Heart left ventricle (tissue), 16 donors: ENCODE measurements around the gene KIF20A. TPM values are rescaled to one million over a fixed set of nuclear protein-coding genes. Genes with fewer than 3 reads are reported as not detected.

Source experiments
- ATAC-seq, 4 donors: fragments of 200-7000 bp; cut with Tn5 transposase; one replicate each; pipeline ENCODE4 v1.9.1; 2020 to 2022; ENCODE audit warnings: moderate library complexity in 4 of 4, mild to moderate bottlenecking in 3 of 4, moderate number of reproducible peaks in 1 of 4
- DNase-seq, 5 donors: peaks; one replicate each; pipeline ENCODE4 v3.0.0-alpha.2; 2020
- H3K27ac ChIP-seq, 12 donors: fragments of 200-600 bp; sonication (generic) in 4 of 12; one replicate each; pipeline versions ENCODE4 v1.5.0 to v1.8.0; 2016 to 2022; ENCODE audit warnings: mild to moderate bottlenecking in 2 of 12
- H3K27me3 ChIP-seq, 9 donors: fragments of 200-600 bp; sonication (generic) in 2 of 9; one replicate each; pipeline versions ENCODE4 v1.5.1 to v1.8.0; 2016 to 2022; ENCODE audit warnings: mild to moderate bottlenecking in 3 of 9
- H3K36me3 ChIP-seq, 9 donors: fragments of 200-600 bp; sonication (generic) in 2 of 9; one replicate each; pipeline versions ENCODE4 v1.5.0 to v1.8.0; 2018 to 2022; ENCODE audit warnings: mild to moderate bottlenecking in 2 of 9
- H3K4me1 ChIP-seq, 12 donors: fragments of 200-600 bp; sonication (generic) in 4 of 12; one replicate each; pipeline versions ENCODE4 v1.5.0 to v1.8.0; 2016 to 2022; ENCODE audit warnings: mild to moderate bottlenecking in 3 of 12
- H3K4me3 ChIP-seq, 12 donors: fragments of 200-600 bp; sonication (generic) in 4 of 12; one replicate each; pipeline versions ENCODE4 v1.5.0 to v1.8.0; 2017 to 2022; ENCODE audit warnings: mild to moderate bottlenecking in 9 of 12, moderate library complexity in 4 of 12
- H3K9me3 ChIP-seq, 12 donors: fragments of 200-600 bp; sonication (generic) in 4 of 12; one replicate each; pipeline versions ENCODE4 v1.5.0 to v1.8.0; 2016 to 2022; ENCODE audit warnings: mild to moderate bottlenecking in 1 of 12
- POLR2A ChIP-seq, 2 donors: fragments of 450-650 bp; IDR thresholded peaks; one replicate each; pipeline ENCODE4 v1.6.1; 2017; ENCODE audit warnings: antibody characterized with exemption in 2 of 2, mild to moderate bottlenecking in 2 of 2, moderate library complexity in 2 of 2
- WGBS, 4 donors: extraction: QIAGEN DNeasy Blood & Tissue Kit in 2 of 4; methylation state at CpG; one replicate each; pipeline versions ENCODE4 v1.1.5 to v1.1.7; 2013 to 2018; 5-methylcytosine and 5-hydroxymethylcytosine counted together
- intact Hi-C, 10 donors: fragments of 100-400 bp; cut with DNase I; formaldehyde crosslinking; loops; one replicate each; pipeline versions ENCODE4 v1.11.1 to v1.14.2; 2022
- polyA plus RNA-seq, 2 donors: library from polyadenylated mRNA; stranded (reverse); fragments of 200-250 nt; gene quantifications; one replicate each; pipeline ENCODE4 v1.2.3, GENCODE V29; 2013
- total RNA-seq, 9 donors: library from RNA; depleted of rRNA in 2 of 9; stranded (reverse); fragments of >200 nt in 2 of 9; fragmentation: NEBNext Ultra II Directional in 3 of 9; extraction: Animal tissue kit (Norgen Biotek cat#: 25700) in 3 of 9; gene quantifications; one replicate each; pipeline versions ENCODE4 v1.1.0 to v1.2.4, GENCODE V29; 2016 to 2023
- TF ChIP-seq, protein P1 (sequence below), 12 donors: fragments of 200-600 bp; sonication (generic) in 4 of 12; IDR thresholded peaks; one replicate each; pipeline versions ENCODE4 v1.5.0 to v1.8.0; 2018 to 2022; ENCODE audit warnings: antibody characterized with exemption in 12 of 12, mild to moderate bottlenecking in 5 of 12
- donor health status: ischemic (EF 13 %, LVEDD 7.1; RV severe dilation, severe dysfunction).
- donor health status: healthy with polysubstance abuse.
- donor health status: DM: no; HTN: yes; CAD: no.
- donor health status: DM: no; HTN: no; CAD: no.
- donor health status: ischemic (EF 25% LVEDD 6.9; RV normal size, moderate dysfunction).
- donor health status: ischemic (EF 25% LVEDD 5.7; RV mildly dilated, moderate dysfunction).
- donor health status: healthy.
- donor health status: DM: yes; HTN: yes; CAD: no.
- donor health status: ischemic (EF 35%, LVEDD 5.7; RV mildly dilated, moderate dysfunction).
- donor health status: nonischemic (EF 11% LVEDD 7.7; RV severe dilation, severe dysfunction).
- donor health status: DM: yes; HTN: yes; CAD: no.
- donor health status: PGD.
- donor health status: ischemic (EF 29% LVEDD 5.4; RV normal size, mild dysfunction).
- donor health status: nonischemic (EF 23%, LVEDD 6.1; RV moderate dilation, normal function).

The KIF20A gene
- total and polyA plus RNA-seq, 11 donors = 0.12 to 12.2 (median 0.77) TPM; not detected in 2

DNA sequence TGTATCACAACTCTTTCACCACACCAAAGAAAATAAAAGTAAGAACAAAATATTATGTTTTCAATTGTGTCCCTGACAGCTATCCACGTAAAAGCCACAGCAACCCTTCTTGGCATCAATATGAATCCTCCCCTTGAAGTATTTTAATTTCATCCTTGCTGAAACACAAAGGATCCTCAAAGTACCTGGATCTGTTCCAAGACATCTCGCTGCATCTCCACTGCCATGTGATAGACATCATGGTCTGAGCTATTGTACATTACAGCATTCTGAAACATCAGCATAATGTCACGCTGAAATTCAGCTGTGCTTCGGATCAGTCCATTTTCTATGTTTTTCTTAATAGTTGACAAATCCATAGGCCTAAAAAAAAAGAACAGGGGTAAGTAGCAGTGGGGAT, 18.2 kb upstream of the KIF20A start:
- TF ChIP-seq POLR2A (IDR thresholded peaks at IDR 0.05) = no peak
- TF ChIP-seq, protein P1, sequence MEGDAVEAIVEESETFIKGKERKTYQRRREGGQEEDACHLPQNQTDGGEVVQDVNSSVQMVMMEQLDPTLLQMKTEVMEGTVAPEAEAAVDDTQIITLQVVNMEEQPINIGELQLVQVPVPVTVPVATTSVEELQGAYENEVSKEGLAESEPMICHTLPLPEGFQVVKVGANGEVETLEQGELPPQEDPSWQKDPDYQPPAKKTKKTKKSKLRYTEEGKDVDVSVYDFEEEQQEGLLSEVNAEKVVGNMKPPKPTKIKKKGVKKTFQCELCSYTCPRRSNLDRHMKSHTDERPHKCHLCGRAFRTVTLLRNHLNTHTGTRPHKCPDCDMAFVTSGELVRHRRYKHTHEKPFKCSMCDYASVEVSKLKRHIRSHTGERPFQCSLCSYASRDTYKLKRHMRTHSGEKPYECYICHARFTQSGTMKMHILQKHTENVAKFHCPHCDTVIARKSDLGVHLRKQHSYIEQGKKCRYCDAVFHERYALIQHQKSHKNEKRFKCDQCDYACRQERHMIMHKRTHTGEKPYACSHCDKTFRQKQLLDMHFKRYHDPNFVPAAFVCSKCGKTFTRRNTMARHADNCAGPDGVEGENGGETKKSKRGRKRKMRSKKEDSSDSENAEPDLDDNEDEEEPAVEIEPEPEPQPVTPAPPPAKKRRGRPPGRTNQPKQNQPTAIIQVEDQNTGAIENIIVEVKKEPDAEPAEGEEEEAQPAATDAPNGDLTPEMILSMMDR (IDR thresholded peaks at IDR 0.05) = no peak
- Histone ChIP-seq H3K4me1 (no peaks in the 10 kb centered on the region), H3K9me3 (no peaks in the 10 kb centered on the region), H3K4me3 (no peak overlapping the region), H3K27ac (no peak overlapping the region), H3K36me3 (peaks cover 8 to 100% (median 95%) of the 10 kb centered on the region in 9 donors), H3K27me3 (no peaks in the 10 kb centered on the region)
- DNase-seq (no peak), ATAC-seq (no peak)
- intact Hi-C loops = no loop called here
- WGBS, 4 donors = 85 to 94% (median 92%) methylated on average over 4 of the region's 4 CpGs

DNA sequence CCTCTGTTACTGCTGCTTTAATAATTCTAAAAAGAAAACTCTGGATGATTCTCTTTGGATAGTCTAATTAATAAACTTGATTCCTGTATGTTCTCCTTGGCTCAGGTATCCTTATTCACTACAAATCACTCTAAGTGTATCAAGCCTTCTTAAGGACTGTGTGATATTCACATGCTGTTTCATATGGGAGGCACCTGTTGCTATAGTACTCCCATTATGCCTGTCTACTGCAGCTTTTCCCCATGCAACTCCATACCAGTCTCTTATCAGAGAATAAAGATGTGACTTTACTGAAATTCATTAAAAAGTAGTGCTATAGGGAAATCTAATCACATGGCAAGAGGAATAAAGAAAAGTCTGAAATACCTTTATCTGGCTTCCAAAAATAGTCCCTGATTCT, 15.2 kb upstream of the KIF20A start:
- intact Hi-C loops = no loop called here

DNA sequence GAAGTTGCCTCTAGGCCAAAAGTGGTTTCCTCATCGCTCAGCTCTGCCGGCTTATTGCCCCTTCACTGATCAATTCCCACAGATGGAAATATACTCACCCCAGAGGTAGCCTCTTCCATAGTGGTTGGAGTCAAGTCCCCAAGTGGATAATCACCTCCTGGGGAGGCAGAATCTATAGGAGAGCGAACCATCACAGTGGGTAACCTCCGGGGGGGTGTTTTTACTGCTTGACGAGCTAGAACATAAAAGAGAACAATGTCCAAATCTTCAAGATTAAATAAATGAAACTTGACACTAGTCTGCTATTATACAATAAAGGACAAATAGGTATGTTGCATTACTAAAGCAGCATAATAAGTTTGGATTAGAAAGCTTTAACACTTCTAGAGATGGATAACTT, 9.8 kb upstream of the KIF20A start:
- H3K27me3 ChIP-seq = no peaks in the 10 kb centered on the region
- no peak for ATAC-seq
- 93 to 95% (median 94%) methylated on average over 5 of the region's 5 CpGs for WGBS, 4 donors
- no peak for DNase-seq
- H3K4me1 ChIP-seq = no peaks in the 10 kb centered on the region
- H3K27ac ChIP-seq = no peak overlapping the region
- no peak for TF ChIP-seq POLR2A (IDR thresholded peaks at IDR 0.05)
- TF ChIP-seq, protein P1 (IDR thresholded peaks at IDR 0.05) = no peak
- H3K36me3 ChIP-seq = peaks cover 3 to 100% (median 100%) of the 10 kb centered on the region in 9 donors
- intact Hi-C loops = no loop called here
- no peak overlapping the region for H3K4me3 ChIP-seq
- H3K9me3 ChIP-seq = no peaks in the 10 kb centered on the region

More for the DNA sequence above, 15.2 kb upstream of the KIF20A start:
- ATAC-seq (no peak), DNase-seq (no peak)
- Histone ChIP-seq H3K4me1 (no peaks in the 10 kb centered on the region), H3K27me3 (no peaks in the 10 kb centered on the region), H3K36me3 (peaks cover 8 to 100% (median 100%) of the 10 kb centered on the region in 9 donors), H3K4me3 (no peak overlapping the region), H3K27ac (no peak overlapping the region), H3K9me3 (no peaks in the 10 kb centered on the region)
- no peak for TF ChIP-seq POLR2A (IDR thresholded peaks at IDR 0.05)
- TF ChIP-seq, protein P1 (IDR thresholded peaks at IDR 0.05) = no peak

DNA sequence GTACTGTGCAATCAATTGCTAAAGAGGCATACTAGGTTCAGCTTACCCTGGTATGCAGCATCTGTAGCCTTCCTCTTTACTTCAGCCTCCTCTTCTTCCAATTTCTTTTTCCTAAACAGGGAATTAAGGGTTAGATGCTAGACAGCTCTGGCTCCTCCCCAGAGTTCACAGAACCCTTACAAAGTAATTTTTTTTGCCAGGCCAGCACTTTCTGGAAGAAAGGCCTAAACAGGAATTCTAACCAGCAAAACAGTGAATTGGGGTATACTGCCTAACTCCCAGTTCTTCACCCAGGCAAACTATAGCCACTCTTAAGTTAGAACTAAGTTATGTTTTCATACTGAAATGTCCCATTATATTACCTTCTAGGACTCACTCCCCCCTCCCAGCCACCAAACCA, 8.6 kb upstream of the KIF20A start:
- H3K4me1 ChIP-seq = no peaks in the 10 kb centered on the region
- ATAC-seq = no peak
- no peak overlapping the region for H3K27ac ChIP-seq
- no peak for TF ChIP-seq POLR2A (IDR thresholded peaks at IDR 0.05)
- TF ChIP-seq, protein P1 (IDR thresholded peaks at IDR 0.05) = no peak
- intact Hi-C loops = no loop called here
- no peak overlapping the region for H3K4me3 ChIP-seq
- no peaks in the 10 kb centered on the region for H3K9me3 ChIP-seq
- H3K36me3 ChIP-seq = peaks cover 3 to 100% (median 100%) of the 10 kb centered on the region in 9 donors
- DNase-seq = no peak
- no peaks in the 10 kb centered on the region for H3K27me3 ChIP-seq
